Activated CD8-positive, alpha-beta memory T cell treated with anti-CD3 and anti-CD28 coated beads, Interleukin-2, amount 50 U/mL, for 48 hours (primary cell): ENCODE measurements around the gene LANCL2.
"Not testable (repeated sequence)": the region's sequence is repeated elsewhere in the genome, so short reads cannot be mapped to it uniquely, and the experiment has no call there.

ENCODE experiments used
- DNase-seq: peaks from one replicate; pipeline ENCODE4 v3.0.0-alpha.2; 2020

The LANCL2 gene

GRCh38 chr7:55438757-55439525 lies 73.8 kb downstream of the LANCL2 start:
- no peak for DNase-seq

- no peak for DNase-seq
Measured at GRCh38 chr7:55439627-55440026, 74.5 kb downstream of the LANCL2 start.

GRCh38 chr7:55440040-55440690 lies 75.0 kb downstream of the LANCL2 start:
- DNase-seq = no peak

GRCh38 chr7:55441002-55441401 lies 75.9 kb downstream of the LANCL2 start:
- no peak for DNase-seq

- no peak for DNase-seq
Measured at GRCh38 chr7:55441774-55442522, 76.8 kb downstream of the LANCL2 start.

- no peak for DNase-seq
Measured at GRCh38 chr7:55444786-55445185, 79.6 kb downstream of the LANCL2 start.

GRCh38 chr7:55448526-55448925 lies 83.4 kb downstream of the LANCL2 start:
- no peak for DNase-seq

GRCh38 chr7:55449205-55449991 lies 84.3 kb downstream of the LANCL2 start:
- DNase-seq = no peak

- DNase-seq = no peak
Measured at GRCh38 chr7:55449992-55450535, 84.9 kb downstream of the LANCL2 start.

- no peak for DNase-seq
Measured at GRCh38 chr7:55452971-55453370, 87.8 kb downstream of the LANCL2 start.

GRCh38 chr7:55457801-55458200 lies 92.7 kb downstream of the LANCL2 start:
- DNase-seq = no peak

- no peak for DNase-seq
Measured at GRCh38 chr7:55458351-55458750, 93.2 kb downstream of the LANCL2 start.

GRCh38 chr7:55463686-55464262 lies 98.6 kb downstream of the LANCL2 start:
- no peak for DNase-seq

GRCh38 chr7:55464422-55464821 lies 99.3 kb downstream of the LANCL2 start:
- DNase-seq = no peak

GRCh38 chr7:55465691-55466090 lies 100.6 kb downstream of the LANCL2 start:
- DNase-seq = no peak

GRCh38 chr7:55467047-55467593 lies 102.0 kb downstream of the LANCL2 start:
- DNase-seq = no peak

GRCh38 chr7:55468495-55468894 lies 103.4 kb downstream of the LANCL2 start:
- DNase-seq = no peak

- DNase-seq = no peak
Measured at GRCh38 chr7:55469271-55469681, 104.1 kb downstream of the LANCL2 start.

GRCh38 chr7:55469721-55470120 lies 104.6 kb downstream of the LANCL2 start:
- DNase-seq = no peak

GRCh38 chr7:55470261-55470660 lies 105.1 kb downstream of the LANCL2 start:
- no peak for DNase-seq

- DNase-seq = not testable (repeated sequence)
Measured at GRCh38 chr7:55471594-55471993, 106.5 kb downstream of the LANCL2 start.

- not testable (repeated sequence) for DNase-seq
Measured at GRCh38 chr7:55472406-55472805, 107.3 kb downstream of the LANCL2 start.
